Activated CD4-positive, alpha-beta T cell treated with anti-CD3 and anti-CD28 coated beads for 24 hours (primary cell): ENCODE results near the gene AXIN1.
"Not testable (repeated sequence)": the region's sequence is repeated elsewhere in the genome, so short reads cannot be mapped to it uniquely, and the experiment has no call there.

Experiments
- DNase-seq, 2 donors: peaks; one replicate each; pipeline ENCODE4 v3.0.0-alpha.2; 2020; ENCODE audit warnings: low read depth in 2 of 2

The AXIN1 gene, protein sequence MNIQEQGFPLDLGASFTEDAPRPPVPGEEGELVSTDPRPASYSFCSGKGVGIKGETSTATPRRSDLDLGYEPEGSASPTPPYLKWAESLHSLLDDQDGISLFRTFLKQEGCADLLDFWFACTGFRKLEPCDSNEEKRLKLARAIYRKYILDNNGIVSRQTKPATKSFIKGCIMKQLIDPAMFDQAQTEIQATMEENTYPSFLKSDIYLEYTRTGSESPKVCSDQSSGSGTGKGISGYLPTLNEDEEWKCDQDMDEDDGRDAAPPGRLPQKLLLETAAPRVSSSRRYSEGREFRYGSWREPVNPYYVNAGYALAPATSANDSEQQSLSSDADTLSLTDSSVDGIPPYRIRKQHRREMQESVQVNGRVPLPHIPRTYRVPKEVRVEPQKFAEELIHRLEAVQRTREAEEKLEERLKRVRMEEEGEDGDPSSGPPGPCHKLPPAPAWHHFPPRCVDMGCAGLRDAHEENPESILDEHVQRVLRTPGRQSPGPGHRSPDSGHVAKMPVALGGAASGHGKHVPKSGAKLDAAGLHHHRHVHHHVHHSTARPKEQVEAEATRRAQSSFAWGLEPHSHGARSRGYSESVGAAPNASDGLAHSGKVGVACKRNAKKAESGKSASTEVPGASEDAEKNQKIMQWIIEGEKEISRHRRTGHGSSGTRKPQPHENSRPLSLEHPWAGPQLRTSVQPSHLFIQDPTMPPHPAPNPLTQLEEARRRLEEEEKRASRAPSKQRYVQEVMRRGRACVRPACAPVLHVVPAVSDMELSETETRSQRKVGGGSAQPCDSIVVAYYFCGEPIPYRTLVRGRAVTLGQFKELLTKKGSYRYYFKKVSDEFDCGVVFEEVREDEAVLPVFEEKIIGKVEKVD

GRCh38 chr16:352547-353403 lies at the start of gene AXIN1:
Gene AXIN1 (minus strand): TSS chr16:352723. CDS start chr16:347025, 5,698 bp downstream.
- DNase-seq, result peak; percentile 100

- DNase-seq, result peak; percentile 100
Measured at GRCh38 chr16:401468-402348, 49.2 kb upstream of the AXIN1 start, which contains the start of gene DECR2. Gene DECR2 (plus strand): TSS chr16:401885. CDS start chr16:401964, 79 bp downstream.

DNA sequence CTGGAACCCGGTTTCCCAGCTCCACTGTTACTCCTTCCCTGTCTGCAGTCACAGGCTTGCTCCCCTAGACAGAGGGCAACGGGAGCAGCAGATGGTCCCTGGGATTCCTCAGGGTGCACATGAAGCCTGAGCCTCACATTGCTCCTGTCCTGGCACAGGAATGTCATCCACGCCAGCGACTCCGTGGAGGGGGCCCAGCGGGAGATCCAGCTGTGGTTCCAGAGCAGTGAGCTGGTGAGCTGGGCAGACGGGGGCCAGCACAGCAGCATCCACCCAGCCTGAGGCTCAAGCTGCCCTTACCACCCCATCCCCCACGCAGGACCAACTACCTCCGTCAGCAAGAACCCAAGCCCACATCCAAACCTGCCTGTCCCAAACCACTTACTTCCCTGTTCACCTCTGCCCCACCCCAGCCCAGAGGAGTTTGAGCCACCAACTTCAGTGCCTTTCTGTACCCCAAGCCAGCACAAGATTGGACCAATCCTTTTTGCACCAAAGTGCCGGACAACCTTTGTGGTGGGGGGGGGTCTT lies 47.6 kb upstream of the AXIN1 start:
- no peak for DNase-seq

GRCh38 chr16:399340-400019 lies 47.0 kb upstream of the AXIN1 start:
- DNase-seq, result no peak

DNA sequence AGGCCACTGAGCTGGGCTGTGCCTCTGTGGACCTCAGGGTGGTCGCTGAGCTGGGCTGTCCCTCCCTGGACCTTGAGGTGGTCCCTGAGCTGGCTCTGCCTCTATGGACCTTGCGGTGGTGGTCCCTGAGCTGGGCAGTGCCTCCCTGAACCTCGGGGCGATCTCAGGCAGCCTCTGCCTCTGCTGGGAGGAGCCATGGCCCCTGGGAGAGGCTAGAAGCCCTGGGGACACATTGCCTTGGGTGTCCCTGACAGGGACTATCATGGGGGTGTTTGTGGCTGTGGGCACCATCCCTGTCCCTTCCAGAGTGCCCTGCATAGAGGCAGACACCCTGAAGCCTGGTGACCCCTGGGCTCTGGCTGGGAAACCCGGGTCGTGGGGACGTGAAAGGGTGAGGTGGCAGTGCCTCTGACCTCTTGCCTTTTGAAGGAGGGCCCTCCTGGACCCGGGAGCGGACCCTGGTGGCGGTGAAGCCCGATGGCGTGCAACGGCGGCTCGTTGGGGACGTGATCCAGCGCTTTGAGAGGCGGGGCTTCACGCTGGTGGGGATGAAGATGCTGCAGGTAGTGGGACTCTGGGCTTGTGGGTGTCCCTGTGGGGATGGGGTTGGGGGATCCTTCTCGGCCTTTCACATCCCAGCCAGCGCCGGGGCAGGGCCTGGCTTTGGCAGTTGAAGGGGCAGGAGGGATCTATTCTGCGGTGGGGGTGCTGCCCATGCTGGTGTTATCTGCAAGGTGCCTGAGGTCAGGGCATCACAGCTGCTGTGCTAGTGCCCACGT lies 46.2 kb upstream of the AXIN1 start:
- DNase-seq, result no peak

DNA sequence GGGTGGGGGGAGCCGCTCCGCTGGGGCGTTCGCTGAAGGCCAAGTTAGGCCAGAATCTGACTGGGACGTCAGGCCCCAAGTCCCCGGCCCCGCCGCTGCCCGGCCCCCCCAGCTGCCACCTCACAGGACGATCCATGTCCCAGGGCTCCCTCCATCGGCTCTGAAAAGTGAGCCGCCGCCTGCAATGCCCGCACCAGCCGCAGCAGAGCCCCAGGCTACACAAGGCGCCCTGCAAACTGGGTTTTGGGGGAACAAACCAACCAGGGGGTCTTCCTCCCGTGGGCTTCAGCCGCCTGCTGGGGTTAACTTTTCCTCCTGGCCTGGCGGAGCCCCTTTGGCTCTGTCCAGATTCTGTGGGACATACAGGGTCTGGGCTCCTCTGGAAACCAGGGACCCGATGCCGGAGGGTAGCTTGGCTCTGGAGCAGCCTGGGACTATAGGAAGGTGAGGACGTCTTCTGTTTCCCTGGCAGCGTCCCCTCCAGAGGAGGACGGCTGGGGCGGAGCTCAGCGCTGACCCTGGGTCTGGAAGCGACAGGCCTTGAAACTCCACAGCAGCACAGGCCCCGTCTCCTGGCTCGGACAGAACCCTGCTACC lies 45.3 kb upstream of the AXIN1 start:
- DNase-seq, result no peak

DNA sequence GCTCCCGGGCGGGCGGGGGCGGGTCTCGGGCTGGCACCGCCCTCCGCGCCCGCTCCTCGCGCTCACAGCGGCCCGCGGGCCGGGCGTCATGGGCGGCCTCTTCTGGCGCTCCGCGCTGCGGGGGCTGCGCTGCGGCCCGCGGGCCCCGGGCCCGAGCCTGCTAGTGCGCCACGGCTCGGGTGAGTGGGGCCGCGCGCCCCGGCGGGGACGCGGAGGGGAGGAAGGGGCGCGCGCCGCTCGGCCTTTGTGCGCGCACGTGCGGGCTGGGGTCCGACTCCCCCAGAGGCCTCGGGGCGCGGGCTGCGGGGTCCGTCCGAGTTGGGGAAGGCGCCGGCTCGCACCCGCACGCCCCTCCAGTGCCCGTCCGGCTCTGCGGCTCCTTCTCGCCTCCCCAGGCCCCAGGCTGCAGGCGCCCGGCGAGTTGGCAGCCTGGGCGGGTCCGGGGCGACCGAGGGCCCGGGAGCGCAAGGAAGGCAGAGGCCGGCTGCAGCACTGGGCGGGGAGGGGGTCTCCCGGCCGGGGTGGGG lies 44.7 kb upstream of the AXIN1 start, which contains the start of gene NME4:
TSS of gene NME4 (plus strand) at position 65 of the 527 bp plus-strand sequence. CDS start at position 89, 24 bp downstream.
- no peak for DNase-seq

- DNase-seq, result no peak
Measured at GRCh38 chr16:396605-397004, 44.1 kb upstream of the AXIN1 start.

GRCh38 chr16:396199-396598 lies 43.7 kb upstream of the AXIN1 start:
- DNase-seq, result no peak

DNA sequence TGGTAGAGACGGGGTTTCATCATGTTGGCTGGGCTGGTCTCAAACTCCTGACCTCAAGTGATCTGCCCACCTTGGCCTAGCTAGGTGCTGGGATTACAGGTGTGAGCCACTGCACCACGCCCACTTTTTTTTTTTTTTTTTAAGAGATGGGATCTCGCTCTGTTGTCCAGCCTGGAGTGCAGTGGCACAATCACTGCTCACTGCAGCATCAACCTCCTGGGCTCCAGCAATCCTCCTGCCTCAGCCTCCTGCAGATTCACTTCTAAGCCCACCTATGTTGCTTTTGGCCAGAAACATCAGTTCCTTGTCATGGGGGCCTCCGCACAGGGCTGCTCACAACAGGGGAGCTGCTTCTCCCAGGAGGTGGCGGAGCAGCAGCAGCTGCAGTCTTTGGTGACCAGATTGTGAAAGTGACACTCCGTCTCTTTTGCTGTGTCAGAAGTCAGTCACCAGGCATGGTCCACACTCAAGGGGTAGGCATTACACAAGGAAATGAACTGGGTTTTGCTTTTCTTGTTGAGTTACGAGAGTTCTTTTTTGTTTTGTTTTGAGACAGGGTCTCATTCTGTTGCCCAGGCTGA lies 40.0 kb upstream of the AXIN1 start:
- no peak for DNase-seq

DNA sequence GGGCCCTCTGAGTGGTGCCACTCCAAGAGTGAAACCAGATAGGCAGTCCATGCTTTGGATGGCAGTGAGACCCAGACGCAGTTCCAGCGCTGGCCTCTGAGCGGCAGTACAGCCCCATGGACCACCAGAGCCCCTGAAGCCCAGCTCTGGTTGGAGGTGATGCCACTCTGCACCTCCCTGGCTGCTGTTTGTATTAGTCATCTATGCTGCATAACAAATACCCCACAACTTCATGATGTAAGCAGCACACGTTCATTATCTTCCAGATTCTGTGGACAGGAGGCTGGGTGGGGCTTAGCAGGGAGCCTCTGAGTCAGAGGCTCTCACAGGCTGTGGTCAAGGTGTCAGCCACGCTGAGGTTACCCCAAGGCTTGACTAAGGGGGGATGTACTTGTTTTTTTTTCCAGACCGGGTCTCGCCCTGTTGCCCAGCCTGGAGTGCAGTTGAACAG lies 39.4 kb upstream of the AXIN1 start:
- DNase-seq, result peak; percentile 76 to 78

DNA sequence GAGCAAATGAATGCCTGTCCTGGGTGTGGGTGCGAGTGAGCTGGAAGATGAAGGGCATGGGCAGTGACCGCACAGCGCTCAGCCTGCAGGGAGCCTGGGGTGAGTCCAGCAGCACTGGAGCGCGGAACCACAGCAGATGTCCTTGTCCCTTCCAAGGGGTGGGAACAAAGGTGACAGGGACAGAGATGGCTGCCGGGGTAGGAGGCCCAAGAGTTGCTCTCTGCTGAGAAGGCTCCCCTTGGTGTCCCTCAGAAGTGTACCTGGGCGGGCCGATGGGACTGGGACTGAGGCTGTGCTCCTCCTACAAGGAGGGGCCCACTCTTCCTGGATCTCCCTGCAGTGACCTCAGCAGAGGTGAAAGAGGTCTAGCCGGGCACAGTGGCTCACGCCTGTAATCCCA lies 36.8 kb upstream of the AXIN1 start:
- no peak for DNase-seq

DNA sequence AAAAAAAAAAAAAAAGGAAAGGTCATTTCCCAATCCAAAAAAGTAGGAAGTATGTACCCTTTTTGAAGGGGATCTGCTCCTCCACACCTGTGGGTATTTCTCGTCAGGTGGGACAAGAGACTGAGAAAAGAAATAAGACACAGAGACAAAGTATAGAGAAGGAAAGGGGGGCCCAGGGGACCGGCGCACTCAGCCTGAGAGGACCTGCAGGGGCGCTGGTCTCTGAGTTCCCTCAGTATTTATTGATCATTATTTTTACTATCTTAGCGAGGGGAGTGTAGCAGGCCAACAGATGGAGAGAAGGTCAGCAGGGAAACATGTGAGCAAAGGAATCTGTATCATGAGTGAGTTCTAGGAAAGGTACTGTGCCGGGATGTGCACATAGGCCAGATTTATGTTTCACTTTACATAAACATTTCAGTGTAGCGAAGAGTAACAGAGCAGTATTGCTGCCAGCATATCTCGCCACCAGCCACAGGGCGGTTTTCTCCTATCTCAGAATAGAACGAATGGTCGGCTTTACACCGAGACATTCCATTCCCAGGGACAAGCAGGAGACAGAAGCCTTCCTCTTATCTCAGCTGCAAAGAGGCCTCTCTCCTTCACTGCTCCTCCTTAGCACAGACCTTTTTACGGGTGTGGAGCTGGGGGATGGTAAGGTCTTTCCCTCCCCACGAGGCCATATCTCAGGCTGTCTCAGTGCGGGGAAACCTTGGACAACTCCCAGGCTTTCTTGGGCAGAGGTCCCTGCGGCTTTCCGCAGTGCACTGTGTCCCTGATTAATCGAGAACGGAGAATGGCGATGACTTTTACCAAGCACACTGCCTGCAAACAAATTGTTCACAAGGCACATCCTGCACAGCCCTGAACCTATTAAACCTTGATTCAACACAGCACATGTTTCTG lies 35.5 kb upstream of the AXIN1 start:
- not testable (repeated sequence) for DNase-seq

- no peak for DNase-seq
Measured at GRCh38 chr16:386641-387156, 34.2 kb upstream of the AXIN1 start.

DNA sequence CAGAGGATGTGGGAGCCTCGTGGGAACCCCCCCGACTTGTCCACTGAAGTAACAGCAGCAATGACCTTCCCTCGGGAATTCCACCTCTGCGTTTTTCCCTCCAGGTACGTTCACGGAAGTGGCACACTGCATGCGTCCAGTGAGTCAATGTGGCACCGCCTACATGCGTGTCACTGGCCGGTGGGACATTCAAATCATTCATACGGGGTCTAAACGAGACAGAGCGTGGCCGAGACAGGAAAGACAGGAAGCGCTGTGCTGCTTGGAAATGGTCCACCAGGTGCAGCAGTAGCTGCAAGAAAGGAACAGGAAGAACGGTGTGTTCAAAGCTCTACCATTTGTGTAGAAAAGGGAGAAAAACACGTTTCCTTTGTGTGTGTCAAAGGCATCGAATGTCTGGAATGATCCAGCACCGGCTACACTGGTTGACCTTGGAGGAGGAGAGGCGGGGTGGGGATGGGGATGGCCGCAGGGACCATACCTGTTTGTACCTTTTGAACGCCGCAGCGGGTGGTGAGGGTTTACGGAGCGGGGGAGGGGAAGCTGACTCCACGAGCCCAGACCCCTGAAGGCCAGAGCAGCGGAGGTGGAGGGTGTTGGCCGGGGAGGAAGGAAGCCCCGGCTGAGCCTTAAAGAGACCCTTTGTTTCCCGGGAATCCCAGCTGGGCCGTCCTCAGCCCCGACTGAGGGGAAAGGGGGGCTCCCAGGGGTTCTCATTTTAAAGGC lies 31.0 kb upstream of the AXIN1 start:
- no peak for DNase-seq
